NCI-H2107 (cell line): ENCODE results near the gene ITIH1.
"Not testable (repeated sequence)": the region's sequence is repeated elsewhere in the genome, so short reads cannot be mapped to it uniquely, and the experiment has no call there.

Experiments
- DNase-seq: peaks from one replicate; lab custom pipeline; 2025; lab: John Stamatoyannopoulos, UW

The ITIH1 gene, protein sequence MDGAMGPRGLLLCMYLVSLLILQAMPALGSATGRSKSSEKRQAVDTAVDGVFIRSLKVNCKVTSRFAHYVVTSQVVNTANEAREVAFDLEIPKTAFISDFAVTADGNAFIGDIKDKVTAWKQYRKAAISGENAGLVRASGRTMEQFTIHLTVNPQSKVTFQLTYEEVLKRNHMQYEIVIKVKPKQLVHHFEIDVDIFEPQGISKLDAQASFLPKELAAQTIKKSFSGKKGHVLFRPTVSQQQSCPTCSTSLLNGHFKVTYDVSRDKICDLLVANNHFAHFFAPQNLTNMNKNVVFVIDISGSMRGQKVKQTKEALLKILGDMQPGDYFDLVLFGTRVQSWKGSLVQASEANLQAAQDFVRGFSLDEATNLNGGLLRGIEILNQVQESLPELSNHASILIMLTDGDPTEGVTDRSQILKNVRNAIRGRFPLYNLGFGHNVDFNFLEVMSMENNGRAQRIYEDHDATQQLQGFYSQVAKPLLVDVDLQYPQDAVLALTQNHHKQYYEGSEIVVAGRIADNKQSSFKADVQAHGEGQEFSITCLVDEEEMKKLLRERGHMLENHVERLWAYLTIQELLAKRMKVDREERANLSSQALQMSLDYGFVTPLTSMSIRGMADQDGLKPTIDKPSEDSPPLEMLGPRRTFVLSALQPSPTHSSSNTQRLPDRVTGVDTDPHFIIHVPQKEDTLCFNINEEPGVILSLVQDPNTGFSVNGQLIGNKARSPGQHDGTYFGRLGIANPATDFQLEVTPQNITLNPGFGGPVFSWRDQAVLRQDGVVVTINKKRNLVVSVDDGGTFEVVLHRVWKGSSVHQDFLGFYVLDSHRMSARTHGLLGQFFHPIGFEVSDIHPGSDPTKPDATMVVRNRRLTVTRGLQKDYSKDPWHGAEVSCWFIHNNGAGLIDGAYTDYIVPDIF

DNA sequence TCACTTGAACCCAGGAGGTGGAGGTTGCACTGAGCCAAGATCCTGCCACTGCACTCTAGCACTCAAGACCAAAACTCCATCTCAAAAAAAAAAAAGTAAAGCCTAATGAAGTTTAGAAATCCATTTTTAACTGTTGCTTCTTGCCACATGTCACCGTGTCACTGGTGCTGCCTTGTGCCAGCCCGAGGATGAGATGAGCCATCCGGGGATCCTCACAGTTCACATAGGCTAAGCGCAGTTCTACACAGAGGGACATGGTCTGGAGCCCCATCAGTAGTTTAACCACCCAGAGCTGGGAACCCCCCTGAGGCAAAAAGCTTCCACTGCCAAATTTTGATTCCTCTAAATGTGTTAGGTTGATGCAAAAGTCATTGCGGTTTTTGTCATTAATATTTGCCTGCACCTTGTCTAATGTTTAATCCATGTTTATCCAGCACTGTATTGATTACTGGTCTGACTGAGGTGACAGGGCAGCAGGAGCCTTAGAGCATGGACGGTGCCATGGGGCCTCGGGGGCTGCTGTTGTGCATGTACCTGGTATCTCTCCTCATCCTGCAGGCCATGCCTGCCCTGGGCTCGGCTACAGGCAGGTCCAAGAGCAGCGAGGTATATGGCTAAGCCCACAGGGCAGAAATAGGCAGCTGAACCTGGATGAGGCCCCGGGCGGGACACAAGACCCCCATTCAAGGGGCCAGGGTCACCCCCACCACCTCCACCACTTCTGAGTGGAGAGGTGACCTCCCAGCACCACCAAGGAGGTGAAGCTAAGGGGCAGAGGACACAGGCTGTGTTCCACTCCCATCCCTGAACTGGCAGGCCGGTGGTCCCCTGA, at the start of gene ITIH1:
Gene ITIH1 (plus strand): TSS at position 473 of the 832 bp plus-strand sequence. CDS start 17 bp downstream, at position 490.
- no peak for DNase-seq

GRCh38 chr3:52728753-52729152, 48.6 kb upstream of the ITIH1 start:
- DNase-seq: not testable (repeated sequence)

GRCh38 chr3:52730681-52731080, 46.7 kb upstream of the ITIH1 start:
- no peak for DNase-seq

GRCh38 chr3:52731590-52731989, 45.8 kb upstream of the ITIH1 start:
- DNase-seq: no peak

DNA sequence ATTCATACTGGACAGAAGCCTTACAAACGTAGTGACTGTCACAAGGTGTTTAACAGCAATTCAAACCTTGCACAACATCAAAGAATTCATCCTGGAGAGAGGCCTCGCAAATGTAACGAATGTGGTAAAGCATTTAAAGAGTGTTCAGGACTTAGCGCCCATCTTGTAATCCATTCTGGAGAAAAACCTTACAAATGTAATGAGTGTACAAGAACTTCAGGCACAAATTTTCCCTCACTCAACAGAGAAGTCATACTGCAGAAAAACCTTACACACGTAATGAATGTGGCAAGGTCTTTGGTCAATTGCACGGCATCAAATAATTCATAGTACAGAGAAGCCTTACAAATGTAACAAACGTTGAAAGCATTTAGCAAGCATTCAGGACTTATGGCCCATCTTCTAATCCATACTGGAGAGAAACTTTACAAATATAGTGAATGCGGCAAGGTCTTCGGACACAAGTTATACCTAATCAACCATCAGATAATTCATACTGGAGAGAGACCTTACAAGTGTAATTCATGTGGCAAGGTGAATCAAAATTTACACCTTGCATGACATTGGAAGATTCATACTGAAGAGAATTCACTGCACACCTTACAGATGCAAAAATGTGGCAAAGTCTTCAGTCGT, 44.0 kb upstream of the ITIH1 start:
- no peak for DNase-seq

- no peak for DNase-seq
These were observed 37.7 kb upstream of the ITIH1 start for GRCh38 chr3:52739730-52740129.

DNA sequence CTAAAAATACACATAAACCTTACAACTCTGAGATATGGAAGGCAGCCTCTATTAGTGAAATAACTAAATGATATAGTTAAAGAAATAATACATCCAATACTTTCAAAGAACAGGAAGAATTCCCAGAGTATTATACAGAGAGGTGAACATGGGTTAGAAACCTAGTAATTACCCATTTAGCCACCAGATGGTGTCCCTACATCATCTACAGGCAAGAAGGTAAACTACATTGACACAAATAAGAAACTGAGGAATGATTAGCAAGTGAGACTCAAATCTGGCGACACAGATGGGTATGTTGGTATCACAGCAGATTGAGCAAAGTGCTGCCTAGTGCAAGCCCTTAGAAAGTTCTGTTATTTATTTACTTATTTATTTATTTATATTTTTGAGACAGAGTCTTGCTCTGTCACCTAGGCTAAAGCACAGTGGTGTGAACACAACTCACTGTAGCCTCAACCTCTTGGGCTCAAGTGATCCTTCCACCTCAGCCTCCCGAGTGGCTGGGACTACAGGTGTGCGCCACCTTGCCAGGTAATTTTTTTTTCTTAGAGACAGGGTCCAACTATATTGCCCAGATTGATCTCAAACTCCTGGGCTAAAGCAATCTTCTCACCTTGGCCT, 34.9 kb upstream of the ITIH1 start:
- no peak for DNase-seq

- no peak for DNase-seq
These were observed 34.2 kb upstream of the ITIH1 start for GRCh38 chr3:52743152-52743551.

DNA sequence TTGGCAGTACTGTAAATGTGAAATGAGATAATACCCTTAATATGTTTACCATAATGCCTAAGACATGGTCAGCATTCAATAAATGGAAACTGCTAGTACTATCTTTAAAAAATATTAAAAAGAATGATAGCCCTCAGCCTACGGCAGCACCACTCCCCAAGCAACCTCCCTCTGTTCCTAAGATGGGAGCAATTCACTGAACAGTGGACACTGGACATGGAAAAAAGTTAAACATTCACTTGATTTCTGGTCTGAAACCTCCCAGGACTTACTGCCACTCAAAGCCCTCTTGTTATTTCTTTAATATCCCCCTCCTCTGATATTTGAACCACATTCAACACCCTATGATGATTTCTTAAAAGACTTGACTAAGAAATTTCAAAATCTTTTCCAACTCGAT, 33.7 kb upstream of the ITIH1 start:
- no peak for DNase-seq

DNA sequence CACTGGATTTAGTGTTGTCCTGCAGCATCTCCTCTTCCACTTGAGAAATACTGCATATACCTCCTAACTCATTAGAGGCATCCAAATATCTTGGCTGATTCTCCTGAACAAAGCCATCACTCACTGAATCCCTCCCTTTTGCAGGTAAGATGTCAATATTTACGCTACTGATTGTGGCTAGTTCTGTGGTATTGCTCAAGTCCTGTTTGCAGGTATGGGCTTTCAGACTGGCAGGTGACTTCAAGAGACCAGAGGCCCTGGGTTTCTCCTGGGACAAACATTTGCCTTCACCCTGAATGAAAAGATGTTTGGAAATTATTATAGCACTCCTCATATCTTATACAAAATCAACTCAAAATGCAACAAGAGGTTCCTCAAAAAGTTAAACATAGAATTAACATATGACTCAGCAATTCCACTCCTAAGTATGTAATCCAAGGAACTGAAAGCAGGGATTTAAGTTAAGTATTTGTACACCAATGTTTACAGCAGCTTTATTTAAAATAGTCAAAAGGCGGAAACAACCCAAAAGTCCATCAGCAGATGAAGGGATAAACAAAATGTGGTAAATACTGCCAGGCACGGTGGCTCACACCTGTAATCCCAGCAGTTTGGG, 25.2 kb upstream of the ITIH1 start:
- no peak for DNase-seq

DNA sequence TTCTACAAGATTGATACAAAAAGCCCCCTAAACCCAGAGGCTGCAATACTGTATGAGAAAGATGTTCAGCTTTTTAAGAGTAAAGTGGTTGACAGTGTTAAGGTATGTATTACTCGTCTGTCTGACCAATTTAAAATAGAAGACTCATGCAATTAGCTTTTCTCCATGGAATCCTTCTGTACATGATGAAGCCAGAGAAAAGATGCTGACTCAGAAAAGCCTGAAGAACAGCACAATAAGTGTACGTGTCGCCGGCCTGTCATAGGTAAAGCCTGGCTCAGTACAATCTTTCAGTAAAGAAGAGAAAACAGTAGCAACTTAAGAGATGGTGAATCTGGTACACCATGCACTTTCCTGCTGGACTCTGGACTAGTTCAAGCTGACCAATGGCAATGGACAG, 23.0 kb upstream of the ITIH1 start:
- DNase-seq: no peak

- no peak for DNase-seq
These were observed 21.3 kb upstream of the ITIH1 start for GRCh38 chr3:52756141-52756540.

DNA sequence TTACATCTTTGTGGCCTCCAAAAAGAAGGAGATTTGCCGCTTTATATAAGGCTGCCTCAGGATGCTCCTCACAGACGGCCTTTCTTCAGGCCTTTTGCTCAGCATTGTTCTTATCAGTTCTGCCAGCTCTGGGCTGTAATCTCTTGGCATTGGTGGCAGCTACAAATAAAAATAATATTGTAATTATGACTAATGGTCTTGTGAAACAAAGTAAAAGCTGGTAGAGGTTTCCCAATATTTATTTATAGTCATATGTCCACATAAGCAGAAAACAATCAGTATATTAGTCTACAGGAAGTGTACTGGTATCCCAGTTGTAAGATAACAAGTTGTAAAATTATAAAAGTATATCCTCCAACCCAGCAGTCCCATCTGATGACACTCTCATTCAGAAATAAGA, 13.9 kb upstream of the ITIH1 start:
- no peak for DNase-seq

DNA sequence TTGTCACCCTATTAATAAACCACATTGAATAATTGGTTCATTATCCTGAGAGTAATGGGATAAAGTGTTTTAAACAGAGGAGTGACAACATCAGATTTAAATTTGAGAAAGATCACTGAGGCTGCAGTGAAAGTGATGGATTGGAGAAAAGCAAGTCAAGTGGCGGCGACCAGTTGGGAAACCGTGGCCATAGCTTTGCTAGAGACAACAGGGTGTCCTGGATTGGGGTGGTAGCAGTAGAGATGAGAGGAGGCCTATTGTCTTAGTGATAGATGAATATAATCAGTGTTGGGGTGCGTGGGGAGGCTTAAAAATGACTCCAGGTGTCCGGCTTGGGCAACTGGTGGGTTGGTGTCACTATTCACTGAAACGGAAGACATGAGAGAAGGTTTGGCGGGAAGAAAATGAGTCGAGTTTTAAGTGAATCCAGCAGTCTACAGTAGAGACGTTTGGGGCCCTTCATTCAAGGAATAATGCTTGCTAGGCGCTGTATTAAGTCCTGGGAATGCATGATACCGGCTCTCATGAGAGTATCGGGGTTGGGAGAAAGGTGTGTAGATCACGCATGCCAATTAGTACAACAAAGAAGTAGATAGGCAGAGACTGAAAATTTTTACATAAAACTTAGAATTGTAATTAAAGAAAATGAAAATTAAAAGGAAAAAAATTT, 7.5 kb upstream of the ITIH1 start:
- no peak for DNase-seq

DNA sequence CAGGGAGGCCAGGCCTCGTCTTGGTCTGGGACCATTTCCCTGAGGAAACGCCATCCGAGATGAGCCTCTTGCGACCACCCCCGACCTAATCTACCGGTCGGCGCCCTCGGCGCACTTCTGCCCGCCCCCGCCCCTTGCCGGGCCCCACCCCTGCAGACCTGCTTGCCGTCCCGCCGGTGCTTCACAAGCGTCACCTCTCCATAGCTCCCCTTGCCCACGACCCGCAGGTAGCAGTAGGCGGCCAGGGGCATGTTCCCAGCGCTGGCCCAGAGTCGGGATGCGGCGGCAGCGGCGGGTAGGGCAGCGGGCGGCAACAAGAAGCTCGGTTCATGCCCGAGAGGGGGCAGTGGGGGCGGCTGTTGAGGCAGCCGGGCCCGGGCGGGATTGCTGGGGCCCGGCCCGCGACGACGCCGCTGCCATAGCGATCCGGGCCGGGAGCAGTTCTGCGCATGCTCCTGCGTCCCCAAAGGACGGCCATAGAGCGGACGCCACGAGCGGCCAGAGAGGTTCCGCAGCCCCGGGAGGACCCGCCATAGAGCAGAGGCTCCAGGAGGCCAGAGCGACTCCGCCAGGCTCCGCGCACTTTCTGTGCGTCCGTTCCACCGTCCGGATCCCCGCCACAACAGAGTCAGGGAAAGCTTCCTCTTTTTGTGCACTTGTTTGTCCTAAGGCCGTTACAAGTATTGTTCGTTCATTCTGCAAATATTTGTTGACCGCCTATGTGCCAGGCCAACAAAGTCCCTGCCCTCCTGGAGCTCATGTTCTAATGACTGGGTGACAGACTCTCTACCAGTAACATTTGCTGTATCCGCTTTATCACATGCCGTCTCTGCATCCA, 6.7 kb upstream of the ITIH1 start, which contains the start of gene NEK4:
Gene NEK4 (minus strand): TSS at position 445 of the 838 bp plus-strand sequence. CDS start 194 bp downstream, at position 251.
- DNase-seq: peak; percentile 55

DNA sequence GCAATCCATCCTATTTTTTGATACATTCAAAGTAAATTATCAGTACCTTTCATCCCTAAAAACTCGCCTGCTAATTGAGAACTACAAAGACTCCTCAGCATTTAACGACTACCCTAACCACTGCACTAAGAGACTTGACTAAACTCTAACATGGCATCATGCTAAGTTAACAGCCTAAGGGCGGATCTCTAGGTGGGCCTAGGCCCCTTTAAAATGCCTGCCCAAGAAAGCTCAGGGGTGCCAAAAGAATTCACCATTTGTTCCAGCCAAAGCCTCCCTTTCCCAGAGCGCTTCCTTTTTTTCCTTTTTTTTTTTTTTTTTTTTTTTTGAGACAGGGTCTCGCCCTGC, 6.1 kb upstream of the ITIH1 start:
- no peak for DNase-seq

DNA sequence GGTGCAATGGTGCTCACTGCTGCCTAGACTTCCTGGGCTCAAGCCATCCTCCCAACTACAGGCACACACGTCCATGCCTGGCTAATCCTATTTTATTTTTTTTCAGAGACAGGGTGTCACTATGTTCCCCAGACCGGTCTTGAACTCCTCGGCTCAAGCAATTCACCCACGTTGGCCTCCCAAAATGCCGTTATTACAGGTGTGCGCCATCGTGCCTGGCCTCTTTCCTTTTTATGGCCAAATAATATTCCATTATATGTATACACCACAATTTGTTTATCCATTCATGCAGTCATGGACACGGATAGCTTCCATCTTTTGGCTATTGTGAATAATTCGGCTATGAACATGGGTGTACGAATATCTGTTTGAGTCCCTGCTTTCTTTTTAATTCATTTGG, 5.7 kb upstream of the ITIH1 start:
- no peak for DNase-seq

GRCh38 chr3:52773361-52774065, 3.9 kb upstream of the ITIH1 start:
- DNase-seq: no peak
